Measurements from ENCODE around the gene TMEM52.

- TF ChIP-seq POLR2A (IDR thresholded peaks at IDR 0.05) (no peak), CTCF (IDR thresholded peaks at IDR 0.05) (no peak)
Measured at GRCh38 chr1:1929102-1929638, 10.1 kb upstream of the TMEM52 start.
